HG03097 (cell line): ENCODE data around the gene KIAA2012.
A peak's percentile ranks its signal among the peaks of the same experiment; 100 is the strongest.

ENCODE experiments used
- ATAC-seq: cut with Tn5 transposase; IDR thresholded peaks from one replicate; pipeline ENCODE4 v1.9.1; 2021; ENCODE audit not compliant: unreplicated experiment, low FRiP score

KIAA2012 gene

GRCh38 chr2:202072737-202073401, at the start of gene KIAA2012:
Gene KIAA2012, plus strand, starts transcription at chr2:202073255. Its CDS starts 373 bp downstream, at chr2:202073628.
- ATAC-seq: no peak

GRCh38 chr2:202023904-202024266, 49.2 kb upstream of the KIAA2012 start:
- ATAC-seq: no peak

- ATAC-seq: no peak
Measured at GRCh38 chr2:202024871-202025270, 48.2 kb upstream of the KIAA2012 start.

DNA sequence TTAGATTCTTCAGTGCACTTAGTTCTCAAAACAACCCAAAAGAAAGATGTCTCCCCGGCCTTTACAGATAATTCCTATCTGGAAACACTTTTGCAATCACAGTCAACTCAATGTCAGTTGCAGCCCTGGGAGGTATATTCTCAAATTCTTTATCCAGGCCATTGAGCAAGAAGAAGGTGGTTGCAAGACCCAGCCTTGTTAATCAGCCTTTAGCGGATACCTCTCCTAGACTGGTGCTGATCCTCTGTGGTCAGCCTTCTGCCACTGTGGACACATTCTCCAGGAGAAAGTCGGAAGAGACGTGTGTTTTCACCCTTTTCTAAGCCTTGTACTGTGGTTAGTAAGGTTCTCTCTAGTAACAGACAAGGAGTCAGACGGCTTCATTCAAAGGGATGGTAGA, 47.2 kb upstream of the KIAA2012 start:
- no peak for ATAC-seq

GRCh38 chr2:202026507-202026906, 46.5 kb upstream of the KIAA2012 start:
- no peak for ATAC-seq

- no peak for ATAC-seq
Measured at GRCh38 chr2:202030691-202031090, 42.4 kb upstream of the KIAA2012 start.

GRCh38 chr2:202031246-202031951, 41.7 kb upstream of the KIAA2012 start:
- ATAC-seq: no peak

GRCh38 chr2:202032846-202033316, 40.2 kb upstream of the KIAA2012 start:
- ATAC-seq: peak; percentile 8

GRCh38 chr2:202033317-202034248, 39.5 kb upstream of the KIAA2012 start, which contains the start of gene FZD7:
Gene FZD7, plus strand, starts transcription at chr2:202033855. Its CDS starts 793 bp downstream, at chr2:202034648.
- peak; percentile 70 for ATAC-seq

- ATAC-seq: peak; percentile 12
Measured at GRCh38 chr2:202034249-202035088, 38.6 kb upstream of the KIAA2012 start.

- ATAC-seq: no peak
Measured at GRCh38 chr2:202035089-202035940, 37.7 kb upstream of the KIAA2012 start.

DNA sequence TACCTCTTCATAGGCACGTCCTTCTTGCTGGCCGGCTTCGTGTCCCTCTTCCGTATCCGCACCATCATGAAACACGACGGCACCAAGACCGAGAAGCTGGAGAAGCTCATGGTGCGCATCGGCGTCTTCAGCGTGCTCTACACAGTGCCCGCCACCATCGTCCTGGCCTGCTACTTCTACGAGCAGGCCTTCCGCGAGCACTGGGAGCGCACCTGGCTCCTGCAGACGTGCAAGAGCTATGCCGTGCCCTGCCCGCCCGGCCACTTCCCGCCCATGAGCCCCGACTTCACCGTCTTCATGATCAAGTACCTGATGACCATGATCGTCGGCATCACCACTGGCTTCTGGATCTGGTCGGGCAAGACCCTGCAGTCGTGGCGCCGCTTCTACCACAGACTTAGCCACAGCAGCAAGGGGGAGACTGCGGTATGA, 37.1 kb upstream of the KIAA2012 start:
- ATAC-seq: no peak

DNA sequence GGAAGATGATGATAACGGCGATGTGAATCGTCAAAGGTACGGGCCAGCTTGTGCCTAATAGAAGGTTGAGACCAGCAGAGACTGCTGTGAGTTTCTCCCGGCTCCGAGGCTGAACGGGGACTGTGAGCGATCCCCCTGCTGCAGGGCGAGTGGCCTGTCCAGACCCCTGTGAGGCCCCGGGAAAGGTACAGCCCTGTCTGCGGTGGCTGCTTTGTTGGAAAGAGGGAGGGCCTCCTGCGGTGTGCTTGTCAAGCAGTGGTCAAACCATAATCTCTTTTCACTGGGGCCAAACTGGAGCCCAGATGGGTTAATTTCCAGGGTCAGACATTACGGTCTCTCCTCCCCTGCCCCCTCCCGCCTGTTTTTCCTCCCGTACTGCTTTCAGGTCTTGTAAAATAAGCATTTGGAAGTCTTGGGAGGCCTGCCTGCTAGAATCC, 36.4 kb upstream of the KIAA2012 start:
- ATAC-seq: no peak

GRCh38 chr2:202037086-202037485, 36.0 kb upstream of the KIAA2012 start:
- no peak for ATAC-seq

- ATAC-seq: no peak
Measured at GRCh38 chr2:202038471-202039277, 34.4 kb upstream of the KIAA2012 start.

DNA sequence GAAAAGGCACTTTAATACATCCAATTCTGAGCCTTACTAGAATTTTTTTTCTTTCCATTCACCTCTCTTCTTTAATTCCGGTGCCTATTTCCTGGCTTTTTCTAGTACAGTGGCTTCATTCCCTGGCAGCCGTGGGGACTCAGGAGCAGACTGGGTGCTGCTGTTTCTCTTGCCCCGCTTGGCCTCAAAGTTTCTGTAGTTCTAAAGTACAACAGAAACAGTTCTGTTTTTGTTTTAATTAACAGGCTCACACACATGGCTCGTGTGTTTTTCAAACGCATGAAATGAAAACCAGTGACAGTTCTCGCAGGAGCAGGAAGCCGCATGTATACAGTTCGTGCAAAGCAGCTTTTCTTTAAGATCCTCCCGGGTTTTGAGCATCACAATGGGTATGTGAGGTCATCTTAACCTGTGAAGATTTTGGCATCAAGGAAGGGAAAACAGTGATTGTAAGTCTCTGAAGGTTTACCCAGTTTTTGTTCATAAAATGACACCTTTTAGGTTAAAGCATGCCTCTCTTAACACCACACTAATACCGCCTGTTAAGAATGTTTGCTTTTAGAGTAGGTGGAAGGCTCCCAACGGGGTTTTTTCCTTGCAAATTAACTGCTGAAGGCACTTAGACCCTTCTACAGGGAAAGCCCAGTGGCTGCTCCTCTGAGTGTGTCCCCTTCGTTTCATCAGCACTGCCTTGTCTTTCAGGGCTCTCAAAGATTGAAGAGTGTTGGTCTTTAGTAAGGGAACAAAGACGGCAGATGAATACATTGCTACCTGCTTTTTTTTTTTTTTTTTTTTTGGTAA, 33.6 kb upstream of the KIAA2012 start:
- ATAC-seq: no peak

GRCh38 chr2:202040079-202040844, 32.8 kb upstream of the KIAA2012 start:
- ATAC-seq: no peak
